HG02642 (cell line): ENCODE measurements around the gene APOBEC3H.
A peak's percentile ranks its signal among the peaks of the same experiment; 100 is the strongest.

Experiments used
- ATAC-seq: cut with Tn5 transposase; IDR thresholded peaks from one replicate; pipeline ENCODE4 v1.9.1; 2021; ENCODE audit warnings: mild to moderate bottlenecking; ENCODE audit not compliant: unreplicated experiment, poor library complexity

Gene APOBEC3H

GRCh38 chr22:39151329-39151975 is 54.4 kb downstream of the APOBEC3H start:
- ATAC-seq: no peak

- ATAC-seq: no peak
Observed at GRCh38 chr22:39152024-39152510, 55.0 kb downstream of the APOBEC3H start.

- ATAC-seq: peak; percentile 78
Observed at GRCh38 chr22:39152511-39153219, 55.6 kb downstream of the APOBEC3H start, which contains the start of gene CBX7. Gene CBX7, minus strand, starts transcription at chr22:39152680. Its CDS starts 236 bp downstream, at chr22:39152444.

- ATAC-seq: no peak
Observed at GRCh38 chr22:39153220-39153717, 56.2 kb downstream of the APOBEC3H start.
